A673 (cell line): ENCODE results near the gene PDXP. TPM values are rescaled to one million over a fixed set of nuclear protein-coding genes. Genes with fewer than 3 reads are reported as not detected.

Experiments
- BruUV-seq: library from RNA; stranded (reverse); fragments of 400-500 nt; replicated peaks from 2 replicates; lab custom pipeline; 2021; lab: Mats Ljungman, UMichigan
- CTCF ChIA-PET: fragments of 300-600 bp; sonication (Branson Sonifier 250); formaldehyde crosslinking; loops from one replicate; lab custom pipeline; 2022; ENCODE audit warnings: antibody characterized with exemption; lab: Charles Lee
- POLR2A ChIA-PET: fragments of 300-600 bp; sonication (Branson Sonifier 250); formaldehyde crosslinking; loops from one replicate; lab custom pipeline; 2022; ENCODE audit warnings: antibody characterized with exemption; ENCODE audit not compliant: low non-redundant PET; lab: Charles Lee
- DNase-seq: peaks from one replicate; pipeline ENCODE4 v3.0.0-alpha.2; 2015; ENCODE audit warnings: low spot score
- H3K27ac ChIP-seq: fragments of 200-600 bp; sonication (generic); 2 replicates; pipeline ENCODE4 v1.5.1; 2016; ENCODE audit warnings: mixed run types, low read depth, mild to moderate bottlenecking, mixed read lengths, antibody characterized with exemption, low read length; ENCODE audit not compliant: poor library complexity, severe bottlenecking
- H3K27me3 ChIP-seq: fragments of 200-600 bp; sonication (generic); replicated peaks from 2 replicates; pipeline ENCODE4 v1.6.1; 2017; ENCODE audit warnings: mixed run types, low read depth, mild to moderate bottlenecking, mixed read lengths, antibody characterized with exemption, low read length; ENCODE audit not compliant: insufficient read depth, poor library complexity
- H3K36me3 ChIP-seq: fragments of 200-600 bp; sonication (generic); 2 replicates; pipeline ENCODE4 v1.6.1; 2016; ENCODE audit warnings: mixed run types, mild to moderate bottlenecking, mixed read lengths, antibody characterized with exemption, low read length; ENCODE audit not compliant: insufficient read depth, poor library complexity, severe bottlenecking
- H3K4me1 ChIP-seq: fragments of 200-600 bp; sonication (generic); 2 replicates; pipeline ENCODE4 v1.6.1; 2017; ENCODE audit warnings: mixed run types, mild to moderate bottlenecking, mixed read lengths, antibody characterized with exemption, low read length; ENCODE audit not compliant: insufficient read depth, poor library complexity, severe bottlenecking
- H3K4me3 ChIP-seq: fragments of 200-600 bp; sonication (generic); 2 replicates; pipeline ENCODE4 v1.5.1; 2016; ENCODE audit warnings: low read depth, mixed run types, mild to moderate bottlenecking, mixed read lengths, low read length; ENCODE audit not compliant: poor library complexity, severe bottlenecking
- H3K9me3 ChIP-seq: fragments of 200-600 bp; sonication (generic); 2 replicates; pipeline ENCODE4 v1.6.1; 2016; ENCODE audit warnings: mixed run types, low read depth, mild to moderate bottlenecking, mixed read lengths, antibody characterized with exemption, low read length; ENCODE audit not compliant: poor library complexity, severe bottlenecking
- CTCF ChIP-seq: fragments of 300-800, 200-600 bp; sonication (generic); conservative IDR thresholded peaks from 2 replicates; pipeline ENCODE4 v1.5.1; 2017; ENCODE audit warnings: low read depth, mild to moderate bottlenecking, antibody characterized with exemption, low read length, moderate library complexity, mixed read lengths
- EZH2 ChIP-seq: fragments of 200-600 bp; sonication (generic); IDR thresholded peaks from 2 replicates; pipeline ENCODE4 v1.6.1; 2017; ENCODE audit warnings: borderline replicate concordance, low read depth, mild to moderate bottlenecking, mixed read lengths, antibody characterized with exemption, low read length; ENCODE audit not compliant: poor library complexity, severe bottlenecking
- intact Hi-C: fragments of 100-400 bp; cut with micrococcal nuclease; formaldehyde crosslinking; loops from one replicate; pipeline ENCODE4 v1.10.0; 2022; ENCODE audit not compliant: unreplicated experiment
- total RNA-seq: library from RNA; stranded (reverse); gene quantifications from 2 replicates; pipeline ENCODE4 v1.2.3, GENCODE V29; 2021

Gene PDXP
- total RNA-seq, 1 experiment from 2014 or later: 63.5 TPM

GRCh38 chr22:37657590-37658132 is 862 bp upstream of the PDXP start:
- Histone ChIP-seq H3K27ac (peak overlapping the region; percentile 51), H3K4me1 (peaks cover 21% of the 10 kb centered on the region), H3K27me3 (no peaks in the 10 kb centered on the region), H3K36me3 (no peaks in the 10 kb centered on the region), H3K4me3 (peak overlapping the region; percentile 85), H3K9me3 (no peaks in the 10 kb centered on the region)
- BruUV-seq: no TSS peak
- intact Hi-C loops: no loop called here
- CTCF ChIA-PET: interaction anchor here (0.7 to 2.3 kb wide), 5 partner anchors 14 to 163 kb away, joined by 3 to 39 read pairs (median 4); no protein-coding TSS in a partner anchor
- POLR2A ChIA-PET: interaction anchor here (0.6 kb wide), 3 partner anchors 131 to 356 kb away, joined by 3 to 6 read pairs (median 3); no protein-coding TSS in a partner anchor
- TF ChIP-seq CTCF (no peak), EZH2 (no peak)
- DNase-seq: no peak

GRCh38 chr22:37659066-37659896 is 758 bp downstream of the PDXP start:
- H3K36me3 ChIP-seq: no peaks in the 10 kb centered on the region
- ChIA-PET POLR2A (no interaction called here), CTCF (interaction anchor here (0.9 to 2.3 kb wide), 2 partner anchors 16 to 23 kb away, joined by 3 to 39 read pairs; no protein-coding TSS in a partner anchor)
- no peaks in the 10 kb centered on the region for H3K9me3 ChIP-seq
- peaks cover 21% of the 10 kb centered on the region for H3K4me1 ChIP-seq
- intact Hi-C loops: no loop called here
- peak overlapping the region; percentile 85 for H3K4me3 ChIP-seq
- peak overlapping the region; percentile 51 for H3K27ac ChIP-seq
- TF ChIP-seq CTCF: no peak
- no peak for TF ChIP-seq EZH2
- no peaks in the 10 kb centered on the region for H3K27me3 ChIP-seq
- BruUV-seq: TSS peak; percentile 45
- no peak for DNase-seq

- H3K4me3 ChIP-seq: peak overlapping the region; percentile 85
- ChIA-PET CTCF (interaction anchor here (1.2 kb wide), 1 partner anchor 21 kb away, joined by 6 read pairs; no protein-coding TSS in a partner anchor), POLR2A (no interaction called here)
- H3K9me3 ChIP-seq: no peaks in the 10 kb centered on the region
- no TSS peak for BruUV-seq
- intact Hi-C loops: no loop called here
- H3K27me3 ChIP-seq: no peaks in the 10 kb centered on the region
- H3K27ac ChIP-seq: peak overlapping the region; percentile 51
- no peak for DNase-seq
- TF ChIP-seq EZH2: no peak
- no peak for TF ChIP-seq CTCF
- peaks cover under 1% of the 10 kb centered on the region for H3K36me3 ChIP-seq
- peaks cover 21% of the 10 kb centered on the region for H3K4me1 ChIP-seq
Observed at GRCh38 chr22:37659897-37660708, 1.6 kb downstream of the PDXP start.
